NB4 (cell line): ENCODE data around the gene FBXO34.

Experiments used
- MYC ChIP-seq: IDR thresholded peaks from 2 replicates; pipeline ENCODE4 v1.6.1; 2011; ENCODE audit warnings: low read depth, low read length
- POLR2A ChIP-seq: IDR thresholded peaks from 2 replicates; pipeline ENCODE4 v1.6.1; 2011; ENCODE audit warnings: mild to moderate bottlenecking; ENCODE audit not compliant: insufficient read length; ENCODE audit errors: extremely low read depth
- TF ChIP-seq, protein P1 (sequence below): IDR thresholded peaks from one replicate; pipeline ENCODE4 v1.5.1; 2012; ENCODE audit warnings: low read depth, low read length
- TF ChIP-seq, protein P2 (sequence below): IDR thresholded peaks from 2 replicates; pipeline ENCODE4 v1.6.1; 2011; ENCODE audit warnings: low read depth, low read length

DNA sequence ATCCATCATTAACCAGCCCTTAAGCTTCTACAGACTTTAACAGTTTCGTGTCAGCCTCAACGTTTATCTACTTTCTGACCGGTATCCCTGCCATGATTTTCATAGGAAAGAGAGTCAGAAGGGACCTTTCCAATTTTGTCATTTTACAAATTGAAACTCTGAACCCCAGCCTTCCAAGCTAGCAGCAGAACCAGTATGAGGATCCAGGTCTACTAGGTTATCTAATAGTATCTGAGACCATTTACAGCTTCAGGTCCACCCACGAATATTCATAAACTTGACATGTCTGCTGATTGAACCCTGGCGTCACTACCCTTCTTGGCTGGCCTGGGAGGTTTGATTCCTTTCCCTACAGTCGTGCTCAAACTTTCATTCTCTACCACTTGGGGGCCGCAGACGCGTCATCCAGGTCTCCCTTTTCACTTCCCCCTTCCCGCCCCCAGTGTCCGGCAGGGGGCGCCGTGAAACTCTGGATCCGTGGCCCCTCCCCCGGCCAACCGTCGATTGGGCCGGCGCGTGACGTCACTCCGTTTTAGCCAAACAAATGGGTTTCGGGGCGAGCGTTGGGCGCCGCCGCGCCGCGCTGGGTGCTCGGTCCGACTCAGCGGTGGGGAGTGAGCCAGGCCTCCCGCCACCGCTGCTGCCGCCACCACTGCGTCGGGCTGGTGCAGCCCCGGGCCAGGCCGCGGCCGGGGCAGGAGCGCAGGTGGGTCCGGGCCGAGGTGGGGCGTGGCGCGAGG, at the start of gene FBXO34:
- peak; percentile 88 for TF ChIP-seq POLR2A
- TF ChIP-seq, protein P1, sequence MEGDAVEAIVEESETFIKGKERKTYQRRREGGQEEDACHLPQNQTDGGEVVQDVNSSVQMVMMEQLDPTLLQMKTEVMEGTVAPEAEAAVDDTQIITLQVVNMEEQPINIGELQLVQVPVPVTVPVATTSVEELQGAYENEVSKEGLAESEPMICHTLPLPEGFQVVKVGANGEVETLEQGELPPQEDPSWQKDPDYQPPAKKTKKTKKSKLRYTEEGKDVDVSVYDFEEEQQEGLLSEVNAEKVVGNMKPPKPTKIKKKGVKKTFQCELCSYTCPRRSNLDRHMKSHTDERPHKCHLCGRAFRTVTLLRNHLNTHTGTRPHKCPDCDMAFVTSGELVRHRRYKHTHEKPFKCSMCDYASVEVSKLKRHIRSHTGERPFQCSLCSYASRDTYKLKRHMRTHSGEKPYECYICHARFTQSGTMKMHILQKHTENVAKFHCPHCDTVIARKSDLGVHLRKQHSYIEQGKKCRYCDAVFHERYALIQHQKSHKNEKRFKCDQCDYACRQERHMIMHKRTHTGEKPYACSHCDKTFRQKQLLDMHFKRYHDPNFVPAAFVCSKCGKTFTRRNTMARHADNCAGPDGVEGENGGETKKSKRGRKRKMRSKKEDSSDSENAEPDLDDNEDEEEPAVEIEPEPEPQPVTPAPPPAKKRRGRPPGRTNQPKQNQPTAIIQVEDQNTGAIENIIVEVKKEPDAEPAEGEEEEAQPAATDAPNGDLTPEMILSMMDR = peak; percentile 92
- TF ChIP-seq MYC = 0 out of 2 replicates have a peak, but pooled peaks have one; percentile 25
- TF ChIP-seq, protein P2, sequence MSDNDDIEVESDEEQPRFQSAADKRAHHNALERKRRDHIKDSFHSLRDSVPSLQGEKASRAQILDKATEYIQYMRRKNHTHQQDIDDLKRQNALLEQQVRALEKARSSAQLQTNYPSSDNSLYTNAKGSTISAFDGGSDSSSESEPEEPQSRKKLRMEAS = no peak
